HCT116 (cell line): ENCODE data around the gene CREB3L1. TPM values are rescaled to one million over a fixed set of nuclear protein-coding genes. Genes with fewer than 3 reads are reported as not detected.

Experiments used
- ATAC-seq: fragments of 200-7000 bp; cut with Tn5 transposase; 2 replicates; pipeline ENCODE4 v1.9.1; 2020; ENCODE audit warnings: mild to moderate bottlenecking, moderate library complexity
- BruUV-seq: library from RNA; stranded (reverse); fragments of 400-500 nt; replicated peaks from 2 replicates; lab custom pipeline; 2021; lab: Mats Ljungman, UMichigan
- CTCF ChIA-PET: fragments of 300-600 bp; sonication (Branson Sonifier 250); formaldehyde crosslinking; loops from one replicate; lab custom pipeline; 2021; ENCODE audit warnings: antibody characterized with exemption; lab: Charles Lee
- POLR2A ChIA-PET: fragments of 300-600, 350-600 bp; sonication (Branson Sonifier 250); formaldehyde crosslinking; loops from one replicate; lab custom pipeline; 2021; ENCODE audit warnings: antibody characterized with exemption; lab: Charles Lee
- RAD21 ChIA-PET, 2 experiments: fragments of 300-600 bp; sonication (Branson Sonifier 250); formaldehyde crosslinking; loops; one replicate each; lab custom pipeline; 2023; ENCODE audit warnings: low total read pairs in 2 of 2; ENCODE audit not compliant: uncharacterized antibody in 2 of 2, unreplicated experiment in 2 of 2, low non-redundant PET in 1 of 2; lab: Charles Lee
- DNase-seq: peaks from one replicate; pipeline ENCODE4 v3.0.0-alpha.2; 2010; ENCODE audit warnings: low read depth, low spot score
- H2AFZ ChIP-seq: fragments of 200-600 bp; shearing (Covaris generic), sonication (generic); 2 replicates; pipeline ENCODE4 v1.6.1; 2017; ENCODE audit warnings: low read depth, mixed run types, mixed read lengths, antibody characterized with exemption, low read length; ENCODE audit not compliant: poor library complexity, severe bottlenecking
- H3K27ac ChIP-seq: 2 replicates; pipeline ENCODE4 v1.5.1; 2012; ENCODE audit warnings: low read depth, low read length
- H3K27me3 ChIP-seq: fragments of 200-600 bp; sonication (generic); 2 replicates; pipeline ENCODE4 v1.6.1; 2016; ENCODE audit warnings: mixed run types, low read length, mixed read lengths; ENCODE audit not compliant: insufficient read depth
- H3K36me3 ChIP-seq, 2 experiments: fragments of 200-500 bp in 1 of 2; fragments of 200-600 bp in 1 of 2; sonication (Bioruptor generic) in 1 of 2; sonication (generic) in 1 of 2; 2 replicates each; pipeline versions ENCODE4 v1.5.1 to v1.6.1; 2014 to 2016; ENCODE audit warnings: low read length in 2 of 2, inconsistent platforms in 1 of 2, mixed read lengths in 1 of 2, mixed run types in 1 of 2; ENCODE audit not compliant: insufficient read depth in 2 of 2, control insufficient read depth in 1 of 2
- H3K4me1 ChIP-seq, 2 experiments: fragments of 200-600 bp in 1 of 2; sonication (generic) in 1 of 2; 2 replicates each; pipeline versions ENCODE4 v1.5.1 to v1.6.1; 2012 to 2017; ENCODE audit warnings: low read length in 2 of 2, inconsistent platforms in 1 of 2, mild to moderate bottlenecking in 1 of 2, mixed read lengths in 1 of 2, mixed run types in 1 of 2, moderate library complexity in 1 of 2; ENCODE audit not compliant: insufficient read depth in 2 of 2, control insufficient read depth in 1 of 2
- H3K4me2 ChIP-seq: fragments of 200-600 bp; sonication (generic); 2 replicates; pipeline ENCODE4 v1.6.1; 2017; ENCODE audit warnings: mixed run types, low read length, mixed read lengths
- H3K4me3 ChIP-seq, 2 experiments: fragments of 200-600 bp in 1 of 2; sonication (generic) in 1 of 2; replicated peaks in 1 of 2; 2 replicates each; pipeline ENCODE4 v1.5.1; 2011 to 2016; ENCODE audit warnings: low read length in 2 of 2, control low read depth in 1 of 2, low read depth in 1 of 2, mild to moderate bottlenecking in 1 of 2, mixed read lengths in 1 of 2, mixed run types in 1 of 2
- H3K79me2 ChIP-seq: fragments of 200-600 bp; sonication (generic); 2 replicates; pipeline ENCODE4 v1.6.1; 2017; ENCODE audit warnings: mild to moderate bottlenecking, mixed run types, low read length, moderate library complexity, mixed read lengths; ENCODE audit not compliant: insufficient read depth
- H3K9ac ChIP-seq: fragments of 200-600 bp; sonication (generic); 2 replicates; pipeline ENCODE4 v1.6.1; 2016; ENCODE audit warnings: low read length, mixed read lengths
- H3K9me2 ChIP-seq: fragments of 200-600 bp; sonication (generic), shearing (Covaris generic); 2 replicates; pipeline ENCODE4 v1.6.1; 2017; ENCODE audit warnings: mixed run types, mild to moderate bottlenecking, moderate library complexity; ENCODE audit not compliant: insufficient read depth
- H3K9me3 ChIP-seq, 2 experiments: fragments of 200-500 bp in 1 of 2; fragments of 200-600 bp in 1 of 2; sonication (Bioruptor generic) in 1 of 2; sonication (generic) in 1 of 2; 2 replicates each; pipeline ENCODE4 v1.6.1; 2014 to 2017; ENCODE audit warnings: low read length in 2 of 2, mixed read lengths in 2 of 2, inconsistent platforms in 1 of 2, low read depth in 1 of 2, mild to moderate bottlenecking in 1 of 2, mixed run types in 1 of 2, moderate library complexity in 1 of 2; ENCODE audit not compliant: control insufficient read depth in 1 of 2, insufficient read depth in 1 of 2
- H4K20me1 ChIP-seq: fragments of 200-600 bp; sonication (generic), shearing (Covaris generic); 2 replicates; pipeline ENCODE4 v1.6.1; 2017; ENCODE audit warnings: mixed run types, mild to moderate bottlenecking, moderate library complexity; ENCODE audit not compliant: insufficient read depth
- ATF3 ChIP-seq: IDR thresholded peaks from 2 replicates; pipeline ENCODE4 v1.6.1; 2012
- CBX3 ChIP-seq: IDR thresholded peaks from 2 replicates; pipeline ENCODE4 v1.6.1; 2012; ENCODE audit warnings: low read depth
- CTCF ChIP-seq, 3 experiments: fragments of 200-600 bp in 1 of 3; sonication (generic) in 1 of 3; IDR thresholded peaks in 2 of 3; conservative IDR thresholded peaks in 1 of 3; 2 replicates each; pipeline ENCODE4 v1.5.1; 2012 to 2017; ENCODE audit warnings: low read depth in 2 of 3, low read length in 2 of 3, antibody characterized with exemption in 1 of 3, borderline replicate concordance in 1 of 3, control low read depth in 1 of 3, mild to moderate bottlenecking in 1 of 3, mixed read lengths in 1 of 3, mixed run types in 1 of 3, moderate library complexity in 1 of 3; ENCODE audit not compliant: insufficient read depth in 1 of 3
- FOSL1 ChIP-seq: IDR thresholded peaks from 2 replicates; pipeline ENCODE4 v1.6.1; 2012; ENCODE audit warnings: low read depth
- JUND ChIP-seq: IDR thresholded peaks from 2 replicates; pipeline ENCODE4 v1.6.1; 2012
- POLR2A ChIP-seq: IDR thresholded peaks from 2 replicates; pipeline ENCODE4 v1.7.0; 2011; ENCODE audit warnings: borderline replicate concordance; ENCODE audit not compliant: insufficient read depth, insufficient read length; ENCODE audit errors: extremely low read depth
- REST ChIP-seq: IDR thresholded peaks from 2 replicates; pipeline ENCODE4 v1.6.1; 2012; ENCODE audit warnings: low read depth
- SP1 ChIP-seq: IDR thresholded peaks from 2 replicates; pipeline ENCODE4 v1.6.1; 2012; ENCODE audit warnings: low read depth
- ZFX ChIP-seq: fragments of 450-650 bp; IDR thresholded peaks from 2 replicates; pipeline ENCODE4 v1.6.1; 2017
- ZNF274 ChIP-seq: fragments of 200-500 bp; sonication (Bioruptor generic); IDR thresholded peaks from 2 replicates; pipeline ENCODE4 v1.6.1; 2014; ENCODE audit warnings: mild to moderate bottlenecking, low read depth, low read length, inconsistent platforms
- intact Hi-C: fragments of 100-400 bp; cut with micrococcal nuclease; formaldehyde crosslinking; loops from 2 replicates; pipeline ENCODE4 v1.10.0; 2022
- total RNA-seq: library from RNA; stranded (reverse); gene quantifications from one replicate; pipeline ENCODE4 v1.2.1, GENCODE V29; 2021; ENCODE audit not compliant: unreplicated experiment

CREB3L1 gene
- total RNA-seq, 1 experiment from 2014 or later, result 0.37 TPM

GRCh38 chr11:46243796-46244109 lies 33.7 kb upstream of the CREB3L1 start:
- ChIA-PET CTCF (interaction anchor here (0.6 to 3.3 kb wide), 9 partner anchors 66 to 376 kb away, joined by 3 to 22 read pairs (median 4); no protein-coding TSS in a partner anchor), RAD21 (interaction anchor here in 1 of 2 experiments (0.9 to 1.1 kb wide), 2 partner anchors 66 to 106 kb away, joined by 3 to 4 read pairs; no protein-coding TSS in a partner anchor), POLR2A (interaction anchor here (0.6 to 2.7 kb wide), 28 partner anchors 10 to 309 kb away, joined by 3 to 13 read pairs (median 4); no protein-coding TSS in a partner anchor)
- no peak for ATAC-seq
- TF ChIP-seq CTCF (IDR thresholded peaks at IDR 0.05 in 2 of 3, conservative IDR thresholded peaks at IDR 0.05 in 1 of 3; ENCODE audit: borderline replicate concordance in 1 of 3, insufficient read depth in 1 of 3, low read depth in 2 of 3, low read length in 2 of 3), result no peak
- peak; percentile 8; the same call in 1 of the 2 replicates for TF ChIP-seq ZFX
- no peak for TF ChIP-seq FOSL1
- peak overlapping the region; percentile 22 for H2AFZ ChIP-seq
- H3K9me3 ChIP-seq, result no peaks in the 10 kb centered on the region
- H3K79me2 ChIP-seq, result no peaks in the 10 kb centered on the region
- no peaks in the 10 kb centered on the region for H3K36me3 ChIP-seq
- intact Hi-C loops, result loop anchor here (5.0 kb wide), 1 partner anchor 294 kb away; no protein-coding TSS in a partner anchor
- H4K20me1 ChIP-seq, result no peaks in the 10 kb centered on the region
- no peaks in the 10 kb centered on the region for H3K9me2 ChIP-seq
- H3K4me3 ChIP-seq, result peak overlapping the region; percentile 58 to 79
- peak overlapping the region; percentile 88 for H3K4me2 ChIP-seq
- DNase-seq, result no peak
- no peaks in the 10 kb centered on the region for H3K27me3 ChIP-seq
- H3K9ac ChIP-seq, result peak overlapping the region; percentile 73
- peaks cover 18 to 64% of the 10 kb centered on the region in 2 experiments for H3K4me1 ChIP-seq
- peak overlapping the region; percentile 83 for H3K27ac ChIP-seq
- TSS peak; percentile 98 for BruUV-seq

- Histone ChIP-seq H3K27me3 (no peaks in the 10 kb centered on the region), H3K9me2 (no peaks in the 10 kb centered on the region), H3K36me3 (no peaks in the 10 kb centered on the region), H3K4me1 (peaks cover 15 to 63% of the 10 kb centered on the region in 2 experiments), H4K20me1 (no peaks in the 10 kb centered on the region), H3K4me2 (no peak overlapping the region), H3K9me3 (no peaks in the 10 kb centered on the region), H3K27ac (no peak overlapping the region), H3K9ac (no peak overlapping the region), H2AFZ (no peak overlapping the region), H3K79me2 (no peaks in the 10 kb centered on the region), H3K4me3 (no peak overlapping the region)
- ATAC-seq (no peak), DNase-seq (no peak)
- CTCF ChIA-PET, result interaction anchor here (0.8 to 1.4 kb wide), 2 partner anchors 62 to 68 kb away, joined by 3 read pairs; no protein-coding TSS in a partner anchor
- POLR2A ChIA-PET, result no interaction called here
- BruUV-seq, result no TSS peak
- intact Hi-C loops, result loop anchor here (5.0 kb wide), 1 partner anchor 121 kb away; no protein-coding TSS in a partner anchor
- TF ChIP-seq JUND (no peak), ATF3 (no peak), REST (no peak), SP1 (no peak), CBX3 (no peak), POLR2A (no peak), ZNF274 (no peak)
- RAD21 ChIA-PET, result no interaction called here
Observed at GRCh38 chr11:46246521-46246920, 30.9 kb upstream of the CREB3L1 start.
